ENCODE results near the gene XRCC5.
"Not testable (repeated sequence)": the region's sequence is repeated elsewhere in the genome, so short reads cannot be mapped to it uniquely, and the experiment has no call there.

XRCC5 gene

GRCh38 chr2:216116418-216116817 lies 7.3 kb downstream of the XRCC5 start:
- in situ Hi-C loops (cut with MboI; ENCODE audit: low sequenced_read_pairs), result no loop called here

GRCh38 chr2:216117561-216118340 lies 8.6 kb downstream of the XRCC5 start:
- in situ Hi-C loops (cut with MboI; ENCODE audit: low sequenced_read_pairs), result no loop called here

DNA sequence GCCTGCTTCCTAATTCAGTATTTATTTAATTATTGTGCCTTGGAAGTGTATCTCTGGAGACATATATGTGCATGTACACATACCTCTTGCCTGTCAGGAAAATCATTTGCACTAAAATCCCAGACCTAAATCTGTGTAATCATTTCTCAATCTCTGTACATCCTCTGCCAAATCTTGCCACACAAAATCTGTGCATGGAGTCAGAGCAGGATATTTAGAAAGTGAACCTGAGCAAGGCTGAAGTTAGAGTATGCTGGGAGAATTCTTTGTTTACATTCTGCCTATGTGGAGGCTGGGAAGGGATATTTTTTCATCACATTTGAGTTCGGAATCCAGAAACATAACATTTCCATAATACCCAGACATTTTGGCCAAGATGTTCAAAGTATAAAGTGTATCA lies 9.3 kb downstream of the XRCC5 start:
- in situ Hi-C loops (cut with MboI; ENCODE audit: low sequenced_read_pairs), result no loop called here

- in situ Hi-C loops (cut with MboI; ENCODE audit: low sequenced_read_pairs), result no loop called here
These were observed 10.0 kb downstream of the XRCC5 start for GRCh38 chr2:216119146-216119545.

DNA sequence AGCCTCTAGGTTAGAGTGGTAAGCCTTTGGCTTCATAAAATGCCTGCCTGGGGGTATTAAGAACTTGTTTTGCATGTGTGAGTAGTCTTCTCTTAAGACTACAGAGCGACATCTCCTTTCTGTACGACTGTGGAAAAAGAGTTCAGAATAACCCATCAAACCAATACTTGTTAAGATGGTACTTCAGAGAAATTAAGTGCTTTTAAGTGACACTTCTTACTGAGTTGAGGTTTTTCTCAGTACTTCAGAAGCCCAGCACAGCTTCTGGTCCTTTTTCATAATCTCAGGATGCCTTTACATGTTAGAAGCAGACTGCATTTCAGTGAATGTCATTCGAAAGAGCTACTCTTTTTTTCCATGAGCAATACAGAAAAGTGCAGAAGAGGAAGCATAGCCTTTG lies 10.8 kb downstream of the XRCC5 start:
- in situ Hi-C loops (cut with MboI; ENCODE audit: low sequenced_read_pairs), result no loop called here

DNA sequence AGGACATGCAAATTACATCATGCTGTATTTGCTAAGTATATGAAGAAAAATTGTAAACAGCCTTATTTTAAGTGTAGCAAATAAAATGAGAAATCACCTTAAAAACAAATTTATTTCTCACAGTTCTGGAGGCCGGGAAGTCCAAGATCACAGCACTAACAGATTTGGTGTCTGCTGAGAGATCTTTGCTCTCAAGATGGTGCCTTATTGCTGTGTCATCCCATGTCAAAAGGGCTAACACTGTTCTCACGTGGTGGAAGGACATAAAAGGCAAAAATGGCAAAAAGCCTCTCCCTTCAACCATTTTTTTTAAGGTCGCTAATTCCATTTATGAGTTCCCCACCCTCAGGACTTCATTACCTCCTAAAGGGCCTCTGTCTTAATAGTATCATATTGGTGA lies 12.1 kb downstream of the XRCC5 start:
- in situ Hi-C loops (cut with MboI; ENCODE audit: low sequenced_read_pairs), result no loop called here

DNA sequence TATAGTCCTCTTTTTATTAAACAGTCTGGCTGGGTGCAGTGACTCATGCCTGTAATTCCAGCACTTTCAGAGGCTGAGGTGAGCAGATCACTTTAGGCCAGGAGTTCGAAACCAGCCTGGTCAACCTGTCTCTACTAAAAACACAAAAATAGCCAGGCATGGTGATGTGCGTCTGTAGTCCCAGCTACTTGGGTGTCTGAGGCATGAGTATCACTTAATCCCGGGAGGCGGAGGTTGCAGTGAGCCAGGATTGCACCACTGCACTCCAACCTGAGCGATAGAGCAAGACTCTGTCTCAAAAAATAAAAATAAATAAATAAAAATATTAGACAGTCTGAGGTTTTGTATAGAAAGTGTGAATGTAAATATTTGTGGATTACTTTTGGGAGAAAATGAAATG lies 17.8 kb downstream of the XRCC5 start:
- in situ Hi-C loops (cut with MboI; ENCODE audit: low sequenced_read_pairs), result no loop called here

- in situ Hi-C loops (cut with MboI; ENCODE audit: low sequenced_read_pairs), result no loop called here
These were observed 21.3 kb downstream of the XRCC5 start for GRCh38 chr2:216130346-216130971.

- in situ Hi-C loops (cut with MboI; ENCODE audit: low sequenced_read_pairs), result no loop called here
These were observed 22.2 kb downstream of the XRCC5 start for GRCh38 chr2:216131175-216131926.

DNA sequence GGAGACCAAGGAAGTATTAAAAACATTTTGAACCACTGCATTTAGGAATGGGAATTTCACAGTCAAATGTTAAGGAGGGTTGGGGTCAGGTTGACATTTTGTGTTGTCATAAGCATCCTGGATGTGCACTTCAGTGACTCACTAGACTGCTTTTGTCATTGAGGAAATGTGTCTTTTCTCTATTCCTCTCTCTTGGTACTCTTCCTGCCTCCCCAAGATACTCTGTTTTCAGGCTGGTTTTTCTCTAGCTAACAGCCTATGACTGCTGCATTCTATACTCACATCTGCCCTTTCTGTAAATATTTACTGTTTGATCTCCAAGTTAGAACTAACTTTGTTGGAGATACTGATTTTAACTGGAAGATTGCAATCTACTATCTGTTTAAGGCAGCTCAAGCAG lies 23.4 kb downstream of the XRCC5 start:
- in situ Hi-C loops (cut with MboI; ENCODE audit: low sequenced_read_pairs), result no loop called here

GRCh38 chr2:216133397-216133796 lies 24.2 kb downstream of the XRCC5 start:
- in situ Hi-C loops (cut with MboI; ENCODE audit: low sequenced_read_pairs), result no loop called here

DNA sequence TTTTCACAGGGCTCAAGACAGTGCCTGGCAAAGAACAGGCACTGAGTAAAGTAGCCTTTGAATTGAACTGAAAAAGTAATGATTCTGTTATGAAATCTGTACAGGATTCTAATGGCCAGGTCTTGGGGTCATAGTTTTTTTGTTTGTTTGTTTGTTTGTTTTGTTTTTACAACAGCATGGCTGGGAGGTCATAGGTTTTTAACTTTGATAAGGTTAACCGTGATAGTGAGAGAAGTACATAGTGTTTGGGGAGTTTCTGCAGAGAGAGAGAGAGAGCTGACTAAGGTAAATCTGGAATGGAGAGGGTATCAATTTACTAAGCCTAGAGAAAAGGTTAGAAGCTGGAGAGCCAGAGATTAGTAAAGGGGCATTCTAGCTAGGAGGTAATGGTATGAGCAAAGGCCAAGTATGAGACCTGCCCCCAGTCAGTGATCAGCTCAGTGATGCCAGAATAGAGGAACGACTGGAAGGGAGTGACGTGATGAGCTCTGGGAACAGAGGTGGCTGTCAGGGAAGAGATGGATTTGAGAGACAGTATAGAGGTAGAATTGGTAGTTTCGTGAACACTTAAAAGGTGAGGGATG lies 25.9 kb downstream of the XRCC5 start:
- in situ Hi-C loops (cut with MboI; ENCODE audit: low sequenced_read_pairs), result no loop called here

DNA sequence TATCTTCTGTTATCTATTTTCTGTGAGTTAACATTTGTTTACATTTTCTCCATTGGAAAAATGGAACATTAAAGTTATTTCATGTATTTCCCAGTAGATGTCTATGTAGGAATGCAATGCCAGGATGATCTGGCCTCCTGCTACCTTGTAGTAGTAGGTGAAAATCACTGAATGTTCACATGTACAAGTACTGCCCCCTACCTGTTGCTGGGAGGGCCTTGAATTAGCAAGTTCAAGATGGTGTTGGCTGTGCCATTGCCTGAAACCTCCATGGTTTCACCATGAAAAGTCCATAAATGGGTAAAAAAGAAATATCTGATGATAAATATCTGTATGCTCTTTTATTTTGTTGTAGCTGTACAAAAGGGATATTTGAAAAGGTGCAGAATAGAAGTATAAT lies 30.7 kb downstream of the XRCC5 start:
- in situ Hi-C loops (cut with MboI; ENCODE audit: low sequenced_read_pairs), result no loop called here

- in situ Hi-C loops (cut with MboI; ENCODE audit: low sequenced_read_pairs), result not testable (repeated sequence)
These were observed 32.4 kb downstream of the XRCC5 start for GRCh38 chr2:216141516-216141915.

DNA sequence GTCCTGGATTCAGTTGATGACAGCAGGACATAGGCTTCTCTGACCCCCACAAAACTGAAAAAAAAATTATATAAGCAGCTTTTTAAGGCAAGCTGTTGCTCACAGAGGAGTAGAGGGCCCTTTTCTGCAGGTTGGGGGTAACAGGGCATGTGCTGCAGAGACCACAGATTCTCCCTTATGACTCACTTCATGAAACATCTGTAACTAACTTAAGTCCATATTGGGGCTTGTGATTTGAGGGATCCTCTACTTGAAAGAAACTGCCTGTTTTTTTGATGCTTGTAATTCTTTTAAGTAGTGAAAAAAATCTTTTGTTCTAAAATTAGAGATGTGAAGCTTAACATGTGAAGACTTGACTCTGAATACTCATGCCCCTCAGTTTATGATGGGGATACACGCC lies 33.4 kb downstream of the XRCC5 start:
- in situ Hi-C loops (cut with MboI; ENCODE audit: low sequenced_read_pairs), result no loop called here

DNA sequence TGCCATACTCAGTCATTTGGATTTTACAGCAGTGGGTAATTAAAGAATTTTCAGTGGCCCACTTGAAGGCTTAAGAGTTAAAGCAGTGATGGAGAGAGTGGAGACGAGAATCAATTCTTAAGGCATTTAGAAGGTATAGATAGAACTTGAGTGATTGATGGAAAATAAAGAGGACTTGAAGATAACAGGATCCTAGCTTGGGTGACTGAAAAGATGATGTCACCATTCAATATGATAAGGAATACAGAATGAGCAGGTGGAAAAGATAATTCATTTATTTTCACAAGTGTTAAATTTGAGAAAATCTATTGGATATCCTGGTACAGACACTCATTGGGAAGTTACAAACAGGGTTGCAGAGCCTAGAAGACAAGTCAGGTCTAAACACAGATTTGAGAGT lies 35.2 kb downstream of the XRCC5 start:
- in situ Hi-C loops (cut with MboI; ENCODE audit: low sequenced_read_pairs), result no loop called here

GRCh38 chr2:216144857-216145256 lies 35.7 kb downstream of the XRCC5 start:
- in situ Hi-C loops (cut with MboI; ENCODE audit: low sequenced_read_pairs), result no loop called here

DNA sequence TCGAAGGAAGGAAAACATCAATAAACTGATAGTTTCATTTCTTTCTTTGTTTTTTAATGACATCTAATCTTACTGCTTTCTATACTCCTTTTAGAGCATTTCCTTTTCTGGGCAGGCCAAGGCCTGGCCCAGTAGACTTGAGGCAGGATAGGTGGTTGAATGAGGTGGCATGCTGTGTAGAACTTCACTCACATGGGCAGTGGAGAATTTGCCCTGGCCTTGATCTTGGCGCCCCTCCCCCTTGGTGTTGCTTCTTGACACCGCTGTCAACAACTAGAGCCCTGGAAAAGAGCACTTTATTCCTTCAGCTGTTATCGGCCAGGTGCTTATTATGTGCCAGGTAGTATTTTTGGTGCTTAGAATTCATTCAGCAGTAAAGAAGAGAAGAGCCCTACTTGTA lies 37.4 kb downstream of the XRCC5 start:
- in situ Hi-C loops (cut with MboI; ENCODE audit: low sequenced_read_pairs), result no loop called here

- in situ Hi-C loops (cut with MboI; ENCODE audit: low sequenced_read_pairs), result no loop called here
These were observed 38.3 kb downstream of the XRCC5 start for GRCh38 chr2:216147172-216148131.

- in situ Hi-C loops (cut with MboI; ENCODE audit: low sequenced_read_pairs), result no loop called here
These were observed 39.8 kb downstream of the XRCC5 start for GRCh38 chr2:216148983-216149382.

All from HL-60/S4 treated with retinoic acid at 250 ng/mL for 4 days and 3 days (cell line).